H9 (cell line): ENCODE data around the gene NMT1. TPM values are rescaled to one million over a fixed set of nuclear protein-coding genes. Genes with fewer than 3 reads are reported as not detected.

Source experiments
- DNase-seq: peaks from one replicate; pipeline ENCODE4 v3.0.0-alpha.2; 2017
- H2AFZ ChIP-seq: one replicate; pipeline ENCODE4 v1.6.1; 2013; ENCODE audit warnings: mild to moderate bottlenecking, low read length, control low read depth, moderate library complexity
- H2AK5ac ChIP-seq: 2 replicates; pipeline ENCODE4 v1.6.1; 2013; ENCODE audit warnings: low read length, control low read depth, mixed read lengths; ENCODE audit not compliant: insufficient read length
- H2BK120ac ChIP-seq: one replicate; pipeline ENCODE4 v1.6.1; 2013; ENCODE audit warnings: low read depth, mild to moderate bottlenecking, low read length, control low read depth, inconsistent platforms; ENCODE audit not compliant: poor library complexity, severe bottlenecking
- H2BK12ac ChIP-seq: 2 replicates; pipeline ENCODE4 v1.6.1; 2013; ENCODE audit warnings: low read length, control low read depth, mixed read lengths, low read depth; ENCODE audit not compliant: insufficient read length
- H2BK15ac ChIP-seq: 2 replicates; pipeline ENCODE4 v1.6.1; 2013; ENCODE audit warnings: low read depth, low read length, control low read depth
- H2BK20ac ChIP-seq: one replicate; pipeline ENCODE4 v1.6.1; 2013; ENCODE audit warnings: low read depth, mild to moderate bottlenecking, low read length, control low read depth, inconsistent platforms; ENCODE audit not compliant: poor library complexity, severe bottlenecking
- H2BK5ac ChIP-seq: 2 replicates; pipeline ENCODE4 v1.6.1; 2013; ENCODE audit warnings: low read length, control low read depth, mixed read lengths; ENCODE audit not compliant: insufficient read length
- H3K14ac ChIP-seq: 2 replicates; pipeline ENCODE4 v1.6.1; 2013; ENCODE audit warnings: low read length, control low read depth; ENCODE audit not compliant: insufficient read depth
- H3K18ac ChIP-seq: 2 replicates; pipeline ENCODE4 v1.6.1; 2013; ENCODE audit warnings: low read depth, mild to moderate bottlenecking, mixed read lengths, low read length, control low read depth; ENCODE audit not compliant: insufficient read length
- H3K23ac ChIP-seq: 2 replicates; pipeline ENCODE4 v1.6.1; 2013; ENCODE audit warnings: low read length, control low read depth, mixed read lengths, low read depth; ENCODE audit not compliant: insufficient read length
- H3K23me2 ChIP-seq: 2 replicates; pipeline ENCODE4 v1.6.1; 2013; ENCODE audit warnings: low read depth, mild to moderate bottlenecking, mixed read lengths, low read length, control low read depth; ENCODE audit not compliant: insufficient read length, poor library complexity, severe bottlenecking
- H3K27ac ChIP-seq: 2 replicates; pipeline ENCODE4 v1.5.1; 2013; ENCODE audit warnings: low read length, control low read depth, mixed read lengths, low read depth; ENCODE audit not compliant: insufficient read length
- H3K27me3 ChIP-seq: 2 replicates; pipeline ENCODE4 v1.6.1; 2013; ENCODE audit warnings: low read length, control low read depth, inconsistent platforms; ENCODE audit not compliant: insufficient read depth
- H3K4ac ChIP-seq: 2 replicates; pipeline ENCODE4 v1.6.1; 2013; ENCODE audit warnings: low read depth, mild to moderate bottlenecking, control low read depth, inconsistent platforms, low read length, moderate library complexity
- H3K4me1 ChIP-seq: 2 replicates; pipeline ENCODE4 v1.6.1; 2013; ENCODE audit warnings: low read length, control low read depth, inconsistent platforms; ENCODE audit not compliant: insufficient read depth
- H3K4me2 ChIP-seq: 2 replicates; pipeline ENCODE4 v1.6.1; 2013; ENCODE audit warnings: low read length, control low read depth, mixed read lengths; ENCODE audit not compliant: insufficient read length, insufficient read depth
- H3K56ac ChIP-seq: 2 replicates; pipeline ENCODE4 v1.6.1; 2013; ENCODE audit warnings: low read depth, mild to moderate bottlenecking, mixed read lengths, low read length, control low read depth; ENCODE audit not compliant: insufficient read length
- H3K79me1 ChIP-seq: 2 replicates; pipeline ENCODE4 v1.6.1; 2013; ENCODE audit warnings: low read depth, mild to moderate bottlenecking, moderate library complexity, low read length, control low read depth, inconsistent platforms; ENCODE audit not compliant: insufficient read depth, poor library complexity, severe bottlenecking
- H3K79me2 ChIP-seq: 2 replicates; pipeline ENCODE4 v1.6.1; 2013; ENCODE audit warnings: low read length, control low read depth, inconsistent platforms; ENCODE audit not compliant: insufficient read depth
- H3K9ac ChIP-seq: 2 replicates; pipeline ENCODE4 v1.6.1; 2013; ENCODE audit warnings: low read length, control low read depth, mixed read lengths; ENCODE audit not compliant: insufficient read length; ENCODE audit errors: extremely low read depth
- H3K9me3 ChIP-seq: one replicate; pipeline ENCODE4 v1.6.1; 2013; ENCODE audit warnings: low read depth, low read length, inconsistent platforms; ENCODE audit not compliant: control insufficient read depth
- H3T11ph ChIP-seq: one replicate; pipeline ENCODE4 v1.6.1; 2013; ENCODE audit warnings: mild to moderate bottlenecking, low read length, control low read depth, inconsistent platforms
- H4K20me1 ChIP-seq: one replicate; pipeline ENCODE4 v1.6.1; 2013; ENCODE audit not compliant: control insufficient read depth, insufficient read length, insufficient read depth
- H4K5ac ChIP-seq: 2 replicates; pipeline ENCODE4 v1.6.1; 2013; ENCODE audit warnings: low read depth, mild to moderate bottlenecking, mixed read lengths, low read length, control low read depth; ENCODE audit not compliant: insufficient read length
- H4K8ac ChIP-seq: replicated peaks from 2 replicates; pipeline ENCODE4 v1.6.1; 2013; ENCODE audit warnings: low read length, control low read depth, mixed read lengths, low read depth; ENCODE audit not compliant: insufficient read length
- H4K91ac ChIP-seq: 2 replicates; pipeline ENCODE4 v1.6.1; 2013; ENCODE audit warnings: low read depth, mild to moderate bottlenecking, moderate library complexity, mixed read lengths, low read length, control low read depth; ENCODE audit not compliant: insufficient read length
- H3K27ac Mint-ChIP-seq, 3 experiments: 2 replicates in 2 of 3; 3 replicates in 1 of 3; pipeline ENCODE4 v1.8.0; 2020 to 2021; ENCODE audit warnings: mixed read lengths in 3 of 3, mild to moderate bottlenecking in 1 of 3, moderate library complexity in 1 of 3
- H3K27me3 Mint-ChIP-seq: 2 replicates; pipeline ENCODE4 v1.8.0; 2021; ENCODE audit warnings: low read depth, mild to moderate bottlenecking, moderate library complexity, mixed read lengths
- H3K36me3 Mint-ChIP-seq, 3 experiments: 2 replicates in 2 of 3; 3 replicates in 1 of 3; pipeline ENCODE4 v1.8.0; 2020 to 2021; ENCODE audit warnings: low read depth in 3 of 3, mixed read lengths in 3 of 3; ENCODE audit not compliant: insufficient read depth in 1 of 3
- H3K4me1 Mint-ChIP-seq, 2 experiments: 2 replicates each; pipeline ENCODE4 v1.8.0; 2020; ENCODE audit warnings: mixed read lengths in 2 of 2
- H3K4me3 Mint-ChIP-seq, 2 experiments: 2 replicates in 1 of 2; 3 replicates in 1 of 2; pipeline ENCODE4 v1.8.0; 2020 to 2021; ENCODE audit warnings: mild to moderate bottlenecking in 2 of 2, mixed read lengths in 2 of 2, moderate library complexity in 1 of 2
- H3K9me3 Mint-ChIP-seq, 2 experiments: 2 replicates in 1 of 2; 3 replicates in 1 of 2; pipeline ENCODE4 v1.8.0; 2020; ENCODE audit warnings: mild to moderate bottlenecking in 2 of 2, mixed read lengths in 2 of 2, moderate library complexity in 1 of 2
- CTCF ChIP-seq: fragments of 200-600 bp; sonication (generic); conservative IDR thresholded peaks from 3 replicates; pipeline ENCODE4 v1.8.0; 2021; ENCODE audit warnings: antibody characterized with exemption, mild to moderate bottlenecking
- WGBS: extraction: QIAGEN DNeasy Blood & Tissue Kit; methylation state at CpG from one replicate; pipeline ENCODE4 v1.1.7; 2013; ENCODE audit warnings: missing lambda C conversion rate, low lambda C conversion rate, mixed read lengths; ENCODE audit not compliant: insufficient read length; ENCODE audit errors: extremely low coverage; 5-methylcytosine and 5-hydroxymethylcytosine counted together
- total RNA-seq: library from RNA; stranded (reverse); gene quantifications from 2 replicates; pipeline ENCODE4 v1.2.1, GENCODE V29; 2021

Gene NMT1
- total RNA-seq, 1 experiment from 2014 or later = 150 TPM

DNA sequence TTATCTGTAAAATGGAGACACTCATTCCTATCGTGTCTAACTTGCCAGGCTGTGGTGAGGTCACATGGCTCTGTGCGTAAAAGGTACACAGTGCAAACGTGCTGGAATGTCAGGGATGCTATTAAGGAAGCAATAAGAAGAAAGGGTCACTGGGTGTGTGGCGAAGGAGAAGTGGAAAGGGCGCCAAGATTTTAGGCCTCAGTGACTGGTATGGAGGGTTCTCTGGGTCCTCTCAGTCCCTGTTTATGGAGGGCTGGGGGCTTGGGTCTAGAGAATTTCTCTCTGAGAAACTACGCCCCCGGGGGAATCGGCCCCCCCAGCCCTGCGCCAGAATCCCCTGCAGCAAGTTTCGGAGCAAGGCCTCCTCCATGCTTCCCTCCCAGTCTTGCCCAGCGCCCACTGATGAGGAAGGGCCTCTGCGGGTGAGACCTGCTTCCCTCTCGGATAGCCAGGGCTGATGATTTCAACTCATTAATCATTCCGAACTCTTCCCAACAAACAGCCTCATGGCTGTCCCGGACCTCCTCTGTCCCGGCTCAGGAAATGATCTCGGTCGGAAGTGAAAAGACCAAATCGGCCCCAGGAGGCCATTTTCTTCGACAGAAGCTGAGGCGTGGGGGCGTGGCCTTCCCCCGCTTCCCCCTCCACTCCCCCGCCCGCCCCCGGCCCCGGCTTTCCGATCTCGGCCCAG lies 85.9 kb downstream of the NMT1 start:
- no peak overlapping the region for H3K4ac ChIP-seq
- H2AFZ ChIP-seq = peak overlapping the region; percentile 92
- H2BK20ac ChIP-seq = no peak overlapping the region
- H2BK120ac ChIP-seq = peak overlapping the region; percentile 74
- no peak for TF ChIP-seq CTCF
- H4K8ac ChIP-seq = no peak overlapping the region
- no peak overlapping the region for H3K23ac ChIP-seq
- H2AK5ac ChIP-seq = no peak overlapping the region
- Mint-ChIP-seq H3K36me3 (peaks cover 0 to 5% (median 3%) of the 10 kb centered on the region in 3 experiments; a peak in 2 of 7 replicates), H3K9me3 (no peaks in the 10 kb centered on the region; a peak in 1 of 5 replicates), H3K4me3 (peak overlapping the region; percentile 98 to 99), H3K27me3 (peaks cover 2% of the 10 kb centered on the region), H3K27ac (peak overlapping the region; percentile 99 to 100 (median 100)), H3K4me1 (peaks cover 41 to 49% of the 10 kb centered on the region in 2 experiments)
- no peaks in the 10 kb centered on the region for H3K27me3 ChIP-seq
- H2BK5ac ChIP-seq = no peak overlapping the region
- H3K14ac ChIP-seq = peak overlapping the region; percentile 99
- H3K4me1 ChIP-seq = peaks cover 2% of the 10 kb centered on the region; the same call in 1 of the 2 replicates
- H3K56ac ChIP-seq = peak overlapping the region; percentile 5
- peak overlapping the region; percentile 92 for H3K27ac ChIP-seq
- no peaks in the 10 kb centered on the region for H4K20me1 ChIP-seq
- H4K5ac ChIP-seq = peak overlapping the region; percentile 94
- peak overlapping the region; percentile 61 for H3T11ph ChIP-seq
- H3K9ac ChIP-seq = peak overlapping the region; percentile 93
- peaks cover 4% of the 10 kb centered on the region for H3K79me1 ChIP-seq
- WGBS = no CpG with 5 or more reads among the region's 29 CpGs
- H3K79me2 ChIP-seq = no peaks in the 10 kb centered on the region; the same call in 1 of the 2 replicates
- H2BK15ac ChIP-seq = peak overlapping the region; percentile 82; the same call in 1 of the 2 replicates
- peak overlapping the region; percentile 46 for H3K4me2 ChIP-seq
- H2BK12ac ChIP-seq = no peak overlapping the region
- peak overlapping the region; percentile 98 for H3K18ac ChIP-seq
- no peak overlapping the region for H4K91ac ChIP-seq
- peak; percentile 24 for DNase-seq
- H3K23me2 ChIP-seq = peaks cover 22% of the 10 kb centered on the region
- no peaks in the 10 kb centered on the region for H3K9me3 ChIP-seq
